NCI-H1930 (cell line): ENCODE data around the gene ZCCHC17.
"Not testable (repeated sequence)": the region's sequence is repeated elsewhere in the genome, so short reads cannot be mapped to it uniquely, and the experiment has no call there.

Experiments
- DNase-seq, 2 experiments: peaks; one replicate each; lab custom pipeline; 2025; lab: John Stamatoyannopoulos, UW

The ZCCHC17 gene, protein sequence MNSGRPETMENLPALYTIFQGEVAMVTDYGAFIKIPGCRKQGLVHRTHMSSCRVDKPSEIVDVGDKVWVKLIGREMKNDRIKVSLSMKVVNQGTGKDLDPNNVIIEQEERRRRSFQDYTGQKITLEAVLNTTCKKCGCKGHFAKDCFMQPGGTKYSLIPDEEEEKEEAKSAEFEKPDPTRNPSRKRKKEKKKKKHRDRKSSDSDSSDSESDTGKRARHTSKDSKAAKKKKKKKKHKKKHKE

DNA sequence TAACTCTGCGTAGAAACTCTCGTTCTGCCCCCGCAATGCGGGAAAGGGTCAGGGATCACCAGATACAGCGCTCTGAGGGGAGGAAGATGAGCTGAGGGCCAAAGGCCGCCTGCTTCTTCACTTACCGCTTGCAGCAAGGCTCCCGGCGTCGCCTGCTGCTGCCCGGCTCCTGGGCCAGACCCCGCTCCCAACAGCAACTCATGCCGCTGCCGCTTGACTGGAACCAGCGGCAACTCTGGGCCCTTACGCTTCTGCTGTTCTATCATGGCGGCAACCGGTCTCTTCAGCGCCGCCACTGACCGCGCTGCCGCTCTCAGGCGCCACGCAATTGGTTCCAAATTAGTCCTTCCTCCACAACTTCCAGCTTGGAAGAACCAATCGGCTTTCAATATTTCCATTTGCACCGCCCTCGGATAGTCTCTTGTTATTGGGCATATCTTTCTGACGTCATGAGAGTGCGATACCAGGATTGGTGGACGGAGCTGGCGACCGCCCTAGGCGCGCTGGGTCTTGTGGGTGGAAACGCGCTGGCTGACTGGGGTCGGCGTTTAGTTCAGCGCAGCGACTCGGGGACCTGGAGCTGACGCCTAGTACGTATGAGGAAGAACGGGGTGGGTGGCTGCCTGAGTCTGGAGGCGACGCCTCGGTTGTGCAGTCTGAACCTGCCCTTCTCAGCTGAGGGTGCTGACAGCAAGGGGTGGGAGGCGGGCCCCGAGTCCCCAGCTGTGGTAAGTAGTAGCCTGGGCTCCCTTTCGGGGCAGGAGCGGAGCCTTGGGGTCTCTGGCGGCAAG lies at the start of gene ZCCHC17, which contains the start of gene SNRNP40:
ZCCHC17 (plus strand) TSS at position 547 of the 791 bp plus-strand sequence. CDS start 13,067 bp downstream, outside the sequence.
SNRNP40 (minus strand) TSS at position 303 of the 791 bp plus-strand sequence; CDS start at position 266, 37 bp downstream.
- peak; percentile 96 to 98 for DNase-seq

DNA sequence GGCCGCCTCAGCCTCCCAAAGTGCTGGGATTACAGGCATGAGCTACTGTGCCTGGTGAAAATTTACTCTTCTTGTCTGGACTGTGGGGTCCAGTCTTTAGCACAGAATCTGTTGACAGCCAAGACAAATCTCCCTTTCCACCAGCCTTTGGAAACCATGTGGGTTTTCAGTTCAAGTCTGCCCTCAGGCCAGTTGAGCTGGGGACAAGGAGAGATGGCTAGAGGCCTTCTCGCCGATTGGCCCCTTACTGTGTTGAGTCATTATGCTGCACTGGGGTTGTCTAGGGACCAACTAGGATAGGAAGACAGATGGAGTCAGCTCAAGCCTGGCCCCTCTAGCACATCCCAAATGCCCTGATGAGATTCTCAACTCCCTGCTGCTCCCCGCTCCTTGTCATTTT lies 48.6 kb upstream of the ZCCHC17 start:
- no peak for DNase-seq

DNA sequence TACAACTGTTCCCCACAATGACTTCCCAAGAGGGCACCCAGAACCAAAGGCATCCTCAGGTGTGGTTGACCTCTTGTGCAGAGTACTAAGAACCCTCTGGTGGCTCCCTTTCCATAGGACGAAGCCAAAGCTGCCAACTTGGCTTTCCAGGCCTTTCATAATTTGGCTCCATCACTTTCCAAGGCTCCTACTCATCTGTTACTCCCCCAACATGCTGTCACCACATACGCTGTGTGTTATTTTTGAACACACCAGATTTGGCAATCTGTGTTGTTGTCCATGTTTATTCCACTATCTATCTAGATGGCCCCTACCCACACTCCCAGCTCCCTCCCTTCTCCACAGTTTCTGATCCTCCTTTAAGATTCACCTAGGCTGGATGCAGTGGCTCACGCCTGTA lies 47.0 kb upstream of the ZCCHC17 start:
- no peak for DNase-seq

DNA sequence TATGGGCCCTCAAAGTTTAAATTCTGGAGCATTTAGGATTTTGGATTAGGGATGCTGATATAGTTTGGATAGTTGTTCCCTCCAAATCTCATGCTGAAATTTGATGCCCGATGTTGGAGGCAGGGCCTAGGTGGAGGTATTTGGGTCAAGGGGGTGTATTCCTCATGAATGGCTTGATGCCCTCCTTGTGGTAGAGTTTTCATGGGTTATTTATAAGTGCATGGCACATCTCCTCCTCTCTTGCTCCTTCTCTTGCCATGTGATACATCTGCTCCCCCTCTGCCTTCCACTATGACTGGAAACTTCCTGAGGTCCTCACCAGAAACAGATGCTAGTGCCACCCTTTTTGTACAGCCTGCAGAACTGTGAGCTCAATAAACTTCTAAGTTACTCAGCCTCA lies 39.6 kb upstream of the ZCCHC17 start:
- no peak for DNase-seq

DNA sequence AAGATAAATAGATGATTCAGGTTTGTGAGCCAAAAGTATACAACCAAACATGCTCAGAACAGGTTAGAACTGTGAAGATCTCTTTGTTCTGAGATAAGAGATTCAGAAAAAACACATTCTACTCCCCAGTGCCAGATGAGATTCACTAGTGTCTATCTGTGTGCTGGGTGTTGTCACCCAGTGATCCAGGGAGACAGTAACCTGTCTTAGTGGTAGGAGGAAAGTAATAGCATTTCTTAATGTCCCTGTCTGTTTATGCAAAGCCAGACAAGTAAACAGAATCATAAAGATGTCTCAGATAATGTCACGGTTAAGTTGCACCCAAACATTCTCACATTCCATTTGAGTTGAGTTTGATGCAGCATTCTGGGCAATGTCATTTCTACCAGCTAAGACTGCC lies 38.3 kb upstream of the ZCCHC17 start:
- DNase-seq: no peak

DNA sequence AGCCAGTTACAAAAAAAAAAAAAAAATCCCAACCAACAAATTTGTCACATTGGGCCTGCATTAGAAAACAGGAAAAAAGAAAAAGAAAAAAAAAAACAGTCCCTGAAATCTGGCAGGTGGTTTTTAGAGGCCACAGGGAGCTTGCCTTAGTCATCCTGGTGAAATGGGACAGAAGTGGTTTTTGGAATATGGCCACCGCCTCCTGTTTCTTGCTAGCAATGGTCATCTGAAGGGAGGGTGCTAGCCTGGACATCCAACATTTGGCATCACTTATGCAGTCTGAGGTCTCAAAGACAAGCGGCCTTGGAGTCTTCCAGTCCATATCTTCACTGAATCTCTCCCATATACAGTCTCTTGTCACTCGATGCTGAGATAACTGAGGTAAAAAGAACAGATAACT lies 37.1 kb upstream of the ZCCHC17 start:
- no peak for DNase-seq

DNA sequence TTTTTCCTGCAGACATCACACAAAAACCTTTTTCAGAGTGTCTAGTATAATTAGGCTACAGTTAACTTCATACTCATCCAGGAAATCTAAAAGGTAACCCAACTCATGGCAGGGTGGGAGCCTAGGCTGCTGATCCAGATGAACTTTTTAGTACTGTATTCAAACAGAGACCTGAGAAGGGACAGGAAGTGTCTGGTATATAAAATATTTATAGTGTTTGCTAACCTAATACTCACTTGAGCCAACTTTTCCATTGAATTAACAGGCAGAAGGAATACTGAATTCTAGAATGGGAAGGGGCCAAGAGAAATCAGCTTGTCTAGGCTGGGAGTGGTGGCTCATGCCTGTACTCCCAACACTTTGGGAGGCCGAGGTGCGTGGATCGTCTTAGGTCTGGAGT lies 34.9 kb upstream of the ZCCHC17 start:
- DNase-seq: no peak

DNA sequence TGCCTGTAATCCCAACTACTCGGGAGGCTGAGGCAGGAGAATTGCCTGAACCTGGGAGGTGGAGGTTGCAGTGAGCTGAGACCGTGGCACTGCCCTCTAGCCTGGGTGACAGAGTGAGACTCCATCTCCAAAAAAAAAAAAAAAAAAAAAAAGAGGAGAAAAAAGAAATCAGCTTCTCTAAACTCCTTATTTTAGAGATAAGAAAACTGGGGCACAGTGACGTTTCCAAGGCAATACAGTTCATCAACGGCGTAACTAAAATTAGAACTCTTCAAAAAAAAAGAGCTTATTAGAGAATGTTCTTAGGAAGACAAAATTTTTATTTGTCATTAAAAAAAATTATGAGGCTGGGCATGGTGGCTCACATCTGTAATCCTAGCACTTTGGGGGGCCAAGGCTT lies 34.4 kb upstream of the ZCCHC17 start:
- DNase-seq: not testable (repeated sequence)

DNA sequence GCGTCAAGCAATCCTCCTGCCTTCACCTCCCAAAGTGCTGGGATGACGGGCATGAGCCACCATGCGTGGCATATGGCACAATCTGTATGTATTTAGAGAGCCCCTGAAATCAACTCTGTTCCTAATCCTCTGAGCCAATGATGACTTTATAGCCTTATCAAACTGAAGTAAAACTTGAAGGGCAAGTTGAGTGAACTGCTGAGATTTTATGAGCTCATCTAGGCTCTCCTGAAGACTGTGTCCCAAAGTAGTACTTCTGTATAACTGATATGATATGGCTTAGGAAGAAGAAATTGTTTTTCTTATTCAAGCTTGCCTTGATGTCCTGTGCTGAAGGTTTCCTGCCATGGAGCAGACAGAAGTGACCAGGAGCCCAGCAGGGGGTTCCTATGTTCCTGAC lies 33.4 kb upstream of the ZCCHC17 start:
- no peak for DNase-seq

DNA sequence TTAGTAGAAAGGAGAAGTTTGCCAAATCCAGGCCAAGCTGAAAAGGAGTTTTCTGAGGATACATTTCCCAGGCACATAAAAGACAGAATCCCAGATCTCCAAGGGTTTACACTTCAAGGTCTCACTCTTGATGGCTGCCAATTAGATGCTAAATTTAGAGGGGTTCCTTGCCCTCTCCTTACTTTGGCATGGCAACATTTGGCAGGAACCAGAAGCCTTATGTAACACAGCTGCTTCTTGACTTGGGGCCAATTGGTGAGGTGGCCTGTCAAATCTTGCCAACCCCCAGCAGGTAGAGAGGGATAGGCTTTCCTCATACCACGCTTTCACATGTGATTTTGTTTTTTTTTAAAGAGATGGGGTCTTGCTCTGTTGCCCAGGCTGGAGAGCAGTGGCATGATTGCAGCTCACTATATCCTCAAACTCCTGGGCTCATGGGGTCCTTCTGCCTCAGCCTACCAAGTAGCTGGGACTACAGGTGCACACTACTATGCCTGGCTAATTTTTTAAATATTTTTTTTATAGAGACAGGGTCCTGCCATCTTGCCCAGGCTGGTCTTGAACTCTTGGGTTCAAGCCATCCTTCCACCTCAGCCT lies 31.9 kb upstream of the ZCCHC17 start:
- no peak for DNase-seq

DNA sequence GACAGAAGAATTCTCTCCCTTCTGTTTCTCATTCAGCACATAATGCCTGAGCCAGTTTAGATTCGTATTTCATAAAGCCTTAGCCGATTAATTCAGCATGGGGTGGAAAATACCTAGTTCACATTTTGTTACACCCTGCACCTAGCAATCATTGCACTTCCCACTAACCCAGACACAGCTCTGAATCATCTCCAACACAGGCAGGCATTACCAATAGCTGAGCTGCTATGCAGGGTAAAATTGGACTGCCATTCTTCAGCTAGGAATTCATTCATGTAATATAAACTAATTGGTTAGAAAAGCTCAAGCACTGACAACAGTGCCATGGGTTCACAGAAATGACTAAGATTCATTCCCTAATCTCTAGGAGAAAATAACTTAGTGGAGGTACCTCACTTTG lies 30.3 kb upstream of the ZCCHC17 start:
- no peak for DNase-seq

DNA sequence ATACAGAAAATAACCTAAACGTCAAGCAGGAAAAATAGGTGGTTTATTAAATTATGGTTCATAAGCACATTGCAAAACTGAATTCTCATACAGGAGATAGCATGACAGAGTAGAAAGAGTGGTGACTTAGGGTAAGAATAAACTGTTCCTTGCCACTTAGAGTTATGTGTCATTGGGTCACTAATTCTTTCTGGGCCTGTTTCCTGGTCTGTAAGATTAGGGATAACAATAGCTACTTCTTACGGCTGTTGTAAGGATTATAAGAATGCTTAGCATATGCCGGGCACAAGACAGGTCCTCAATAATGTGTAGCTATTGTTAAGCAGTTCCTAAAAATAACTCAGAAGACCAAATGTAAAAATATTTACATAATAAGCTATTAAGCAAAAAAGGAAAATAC lies 24.5 kb upstream of the ZCCHC17 start:
- DNase-seq: no peak

DNA sequence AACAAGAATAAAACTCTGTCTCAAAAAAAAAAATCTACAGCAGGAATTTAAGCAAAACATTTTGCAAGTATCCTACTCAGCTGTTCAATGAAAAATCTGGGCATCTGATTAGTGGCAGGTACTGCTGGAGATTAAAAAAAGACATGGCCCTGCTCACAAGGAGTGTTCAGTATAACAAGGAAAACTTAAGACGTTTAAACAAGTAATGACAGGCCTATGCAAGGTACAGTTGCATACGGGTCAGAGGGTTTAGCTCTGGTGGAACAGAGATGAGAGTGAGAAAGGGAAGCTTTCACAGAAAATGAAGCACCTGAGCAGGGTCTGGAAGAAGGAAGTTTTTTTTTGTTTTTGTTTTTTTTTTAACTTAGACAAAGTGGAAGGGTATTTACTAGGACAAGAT lies 23.2 kb upstream of the ZCCHC17 start:
- DNase-seq: no peak

DNA sequence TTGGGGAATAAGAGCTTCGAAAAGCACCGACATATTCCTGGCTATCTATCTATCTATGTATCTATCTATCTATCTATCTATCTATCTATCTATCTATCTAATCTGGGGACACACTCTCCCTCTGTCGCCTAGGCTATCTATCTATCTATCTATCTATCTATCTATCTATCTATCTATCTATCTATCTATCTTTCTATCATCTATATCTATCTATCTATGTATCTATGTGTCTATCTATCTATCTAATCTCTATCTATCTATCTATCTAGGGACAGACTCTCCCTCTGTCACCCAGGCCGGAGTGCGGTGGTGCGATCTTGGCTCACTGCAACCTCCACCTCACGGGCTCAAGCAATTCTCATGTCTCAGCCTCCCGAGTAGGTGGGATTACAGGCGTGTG lies 14.4 kb upstream of the ZCCHC17 start:
- DNase-seq: not testable (repeated sequence)

DNA sequence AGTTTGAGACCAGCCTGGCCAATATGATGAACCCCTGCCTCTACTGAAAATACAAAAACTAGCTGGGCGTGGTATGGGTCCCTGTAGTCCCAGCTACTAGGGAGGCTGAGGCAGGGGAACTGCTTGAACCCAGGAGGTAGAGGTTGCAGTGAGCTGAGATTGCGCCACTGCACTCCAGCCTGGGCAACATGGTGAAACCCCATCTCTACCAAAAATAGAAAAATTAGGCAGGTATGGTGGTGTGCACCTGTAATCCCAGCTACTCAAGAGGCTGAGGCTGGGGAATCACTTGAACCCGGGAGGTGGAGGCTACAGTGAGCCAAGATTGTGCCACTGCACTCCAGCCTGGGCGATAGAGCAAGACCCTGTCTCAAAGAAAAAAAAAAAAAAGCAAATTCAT lies 9.0 kb upstream of the ZCCHC17 start:
- not testable (repeated sequence) for DNase-seq

DNA sequence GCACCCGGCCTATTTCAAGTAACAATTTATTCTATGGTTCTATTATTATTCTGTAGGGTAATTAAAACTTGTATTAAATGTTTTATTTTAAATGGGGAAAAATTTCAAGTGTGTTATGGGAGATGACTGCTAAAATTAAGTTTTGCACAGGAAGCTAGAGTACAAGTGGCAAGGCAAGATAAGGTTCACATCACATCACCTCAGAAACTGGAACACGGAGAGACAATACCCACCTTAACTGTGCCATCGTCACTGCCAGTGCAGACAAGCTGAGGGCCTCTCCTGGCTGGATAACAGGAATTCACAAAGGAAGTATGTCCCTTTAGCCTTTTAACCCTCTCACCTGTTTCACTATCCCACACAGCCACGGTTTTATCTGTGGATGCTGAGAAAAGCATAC lies 7.8 kb upstream of the ZCCHC17 start:
- DNase-seq: no peak

DNA sequence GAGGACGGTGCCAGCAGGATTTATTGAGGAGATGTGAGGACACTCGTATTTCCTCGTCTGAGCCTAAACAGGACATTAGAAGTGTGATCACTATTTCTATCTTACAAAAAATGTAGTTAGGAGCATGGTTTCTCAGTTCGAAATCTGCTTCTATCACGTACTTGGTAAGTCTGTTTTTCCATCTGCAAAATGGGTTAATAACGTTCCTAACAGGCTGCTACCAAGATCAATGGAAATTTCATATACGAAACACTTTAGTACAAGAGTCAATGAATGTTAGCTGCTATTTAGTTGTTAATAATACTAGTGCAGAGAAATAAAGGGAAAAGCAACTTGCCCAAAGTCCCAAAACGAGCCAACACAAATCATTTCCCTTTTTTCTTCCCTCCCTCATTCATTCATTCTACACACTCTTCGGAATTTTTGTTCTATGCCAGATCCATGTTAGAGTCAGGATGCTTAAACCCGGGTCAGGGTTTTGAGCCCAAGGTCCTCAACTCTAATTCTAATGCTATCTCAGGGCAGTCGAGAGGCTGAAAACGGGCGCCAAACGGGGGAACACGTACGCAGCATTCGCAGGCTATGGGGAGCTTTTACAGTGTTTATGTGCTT lies 852 bp upstream of the ZCCHC17 start:
- DNase-seq: no peak

DNA sequence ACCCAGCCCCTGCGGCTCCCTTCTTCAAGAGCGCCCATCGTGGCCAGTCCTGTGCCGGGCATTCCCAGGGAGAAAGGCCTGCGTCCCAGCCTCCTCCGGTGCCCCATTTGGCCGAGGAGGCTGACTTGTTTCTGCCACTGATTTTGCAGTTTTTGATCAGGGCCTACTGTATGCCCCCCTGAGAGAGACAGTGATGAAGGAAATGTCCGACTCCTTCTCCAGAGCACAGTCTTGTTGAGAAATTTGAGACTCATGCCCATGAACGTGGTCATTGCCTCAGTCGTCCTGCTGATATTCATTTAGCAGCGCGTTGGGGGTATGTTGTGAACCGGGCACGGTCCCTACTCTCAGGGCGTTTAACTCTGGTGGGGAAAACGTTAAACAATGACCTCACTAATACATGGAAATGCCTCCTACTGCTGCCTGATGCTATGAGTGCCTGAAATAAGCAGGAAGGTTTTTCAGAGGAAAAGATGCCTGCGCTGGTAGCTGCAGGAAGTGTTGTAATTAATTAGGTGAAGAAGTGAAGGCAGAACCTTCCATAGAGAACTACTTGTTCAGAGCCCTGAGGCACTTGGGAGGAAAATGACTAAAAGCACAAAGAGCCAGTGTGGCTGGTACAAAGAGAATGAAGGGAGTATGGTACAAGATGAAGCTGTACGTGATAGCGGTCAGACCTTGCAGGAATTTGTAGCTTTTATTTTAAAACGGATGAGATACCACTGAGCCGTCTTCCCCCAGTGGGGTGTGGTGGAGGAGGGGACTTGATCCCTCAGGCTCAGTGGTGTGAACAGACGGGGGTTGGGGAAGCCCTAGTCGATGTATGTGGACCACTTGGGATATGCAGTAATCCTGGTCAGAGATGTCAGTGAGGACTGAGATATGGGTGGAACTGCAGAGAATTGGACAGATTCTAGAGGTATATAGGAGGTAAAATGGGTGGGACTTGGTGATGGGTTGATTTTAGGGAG lies 730 bp downstream of the ZCCHC17 start:
- no peak for DNase-seq

DNA sequence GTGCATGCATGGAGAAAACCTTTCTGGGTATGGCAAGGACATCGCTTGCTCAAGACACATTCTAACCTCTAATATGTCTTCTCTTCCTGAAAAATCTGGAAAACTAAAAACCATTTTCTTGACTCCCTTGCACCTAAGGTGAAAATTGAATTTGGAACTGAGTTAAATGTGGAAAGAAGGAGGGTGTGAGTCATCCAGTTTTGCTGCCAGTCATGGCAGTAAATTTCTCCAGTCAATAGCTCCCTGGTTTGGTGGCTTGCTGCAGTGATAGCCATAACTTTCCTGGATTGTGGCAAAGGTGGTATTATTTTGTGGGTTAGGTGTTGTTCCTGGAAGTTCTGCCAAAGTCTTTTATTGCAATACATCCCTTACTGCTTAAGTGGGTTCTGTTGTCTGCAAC lies 2.5 kb downstream of the ZCCHC17 start:
- no peak for DNase-seq

DNA sequence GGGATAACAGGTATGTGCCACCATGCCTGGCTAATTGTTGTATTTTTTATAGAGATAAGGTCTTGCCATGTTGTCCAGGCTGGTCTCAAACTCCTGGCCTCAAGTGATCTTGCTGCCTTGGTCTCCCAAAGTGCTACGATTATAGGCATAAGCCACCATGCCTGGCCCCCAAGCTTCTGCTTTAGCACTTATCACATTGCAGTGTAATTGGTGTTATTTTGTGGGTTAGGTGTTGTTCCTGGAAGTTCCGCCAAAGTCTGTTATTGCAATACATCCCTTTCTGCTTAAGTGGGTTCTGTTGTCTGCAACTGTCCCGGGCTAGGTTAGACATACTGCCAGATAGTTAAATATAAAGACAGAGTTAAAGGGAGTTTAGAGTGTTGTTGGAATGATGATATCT lies 3.4 kb downstream of the ZCCHC17 start:
- DNase-seq: no peak

DNA sequence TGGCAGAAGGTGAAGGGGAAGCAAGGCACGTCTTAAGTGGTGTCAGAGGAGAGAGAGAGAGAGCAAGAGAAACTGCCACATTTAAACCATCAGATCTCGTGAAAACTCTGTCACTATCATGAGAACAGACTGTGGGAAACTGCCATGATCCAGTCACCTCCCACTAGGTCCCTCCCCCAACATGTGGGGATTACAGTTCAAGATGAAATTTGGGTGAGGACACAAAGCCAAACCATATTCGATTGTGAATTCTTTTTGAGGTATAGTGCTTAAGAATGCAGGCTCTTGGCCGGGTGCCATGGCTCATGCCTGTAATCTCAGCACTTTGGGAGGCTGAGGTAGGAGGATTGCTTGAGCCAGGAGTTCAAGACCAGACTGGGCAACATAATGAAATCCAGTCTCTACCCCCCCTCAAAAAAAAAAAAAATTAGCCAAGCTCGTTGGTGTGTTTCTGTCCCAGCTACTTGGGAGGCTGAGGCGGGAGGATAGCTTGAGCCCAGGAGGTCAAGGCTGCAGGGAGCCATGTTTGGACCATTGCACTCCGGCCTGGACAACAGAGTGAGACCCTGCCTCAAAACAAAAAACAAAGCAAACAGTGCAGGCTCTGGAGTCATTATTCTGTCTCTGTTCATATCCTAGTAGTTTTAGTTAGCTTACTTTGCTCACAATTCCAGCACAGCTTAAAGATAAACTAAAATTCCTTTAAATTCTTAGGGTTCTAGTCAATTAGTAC lies 6.0 kb downstream of the ZCCHC17 start:
- DNase-seq: no peak
